Stimulated activated CD4-positive, alpha-beta T cell treated with anti-CD3 and anti-CD28 coated beads, Interleukin-12 subunit alpha, Interleukin-12 subunit beta, amount 100 ng/mL, for 48 hours (primary cell): Measurements from ENCODE around the gene TGFB1.
"Not testable (repeated sequence)": the region's sequence is repeated elsewhere in the genome, so short reads cannot be mapped to it uniquely, and the experiment has no call there.

Source experiments
- DNase-seq, 3 donors: peaks; one replicate each; pipeline ENCODE4 v3.0.0-alpha.2; 2020; ENCODE audit warnings: low read depth in 2 of 3, low spot score in 1 of 3

TGFB1 gene

DNA sequence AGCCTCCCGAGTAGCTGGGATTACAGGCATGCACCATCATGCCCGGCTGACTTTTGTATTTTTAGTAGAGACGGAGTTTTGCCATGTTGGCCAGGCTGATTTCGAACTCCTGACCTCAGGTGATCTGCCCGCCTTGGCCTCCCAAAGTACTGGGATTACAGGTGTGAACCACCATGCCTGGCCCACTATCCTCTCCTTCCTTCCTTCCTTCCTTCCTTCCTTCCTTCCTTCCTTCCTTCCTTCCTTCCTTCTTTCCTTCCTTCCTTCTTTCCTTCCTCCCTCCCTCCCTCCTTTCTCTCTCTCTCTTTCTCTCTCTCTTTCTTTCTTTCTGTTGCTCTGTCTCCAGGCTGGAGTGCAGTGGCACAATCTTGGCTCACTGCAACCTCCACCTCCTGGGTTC, 17.4 kb upstream of the TGFB1 start:
- not testable (repeated sequence) for DNase-seq

DNA sequence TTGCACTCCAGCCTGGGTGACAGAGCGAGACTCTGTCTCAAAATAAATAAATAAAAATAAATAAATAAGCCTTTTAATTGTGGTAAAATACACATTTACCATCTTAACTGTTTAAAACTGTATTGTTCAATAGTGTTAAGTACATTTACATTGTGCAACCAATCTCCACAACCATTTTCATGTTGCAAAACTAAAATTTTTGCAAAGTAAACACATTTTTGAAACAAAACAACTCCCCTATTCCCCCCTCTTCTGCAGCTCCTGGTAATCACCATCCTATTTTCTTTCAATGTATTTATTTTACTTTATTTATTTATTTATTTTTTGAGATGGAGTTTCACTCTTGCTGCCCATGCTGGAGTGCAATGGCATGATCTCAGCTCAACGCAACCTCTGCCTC, 16.0 kb upstream of the TGFB1 start:
- DNase-seq = no peak

DNA sequence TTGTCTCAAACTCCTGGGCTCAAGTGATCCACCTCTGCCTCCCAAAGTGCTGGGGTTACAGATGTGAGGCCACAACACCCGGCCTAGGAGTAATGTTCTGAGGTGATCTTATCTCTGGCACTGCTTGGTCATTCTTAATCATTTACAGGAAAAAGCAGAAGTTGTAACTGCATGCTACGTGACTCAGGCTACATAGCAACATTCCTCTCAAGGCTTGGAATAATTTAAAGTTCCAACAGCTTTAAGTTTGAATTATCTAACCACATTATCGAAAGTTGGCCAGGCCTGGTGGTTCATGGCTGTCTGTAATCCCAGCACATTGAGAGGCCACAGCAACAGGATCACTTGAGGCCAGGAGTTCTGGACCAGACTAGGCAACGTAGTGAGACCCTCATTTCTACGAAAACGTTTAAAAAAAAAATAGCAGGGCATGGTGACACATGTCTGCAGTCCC, 14.2 kb upstream of the TGFB1 start:
- DNase-seq = no peak

DNA sequence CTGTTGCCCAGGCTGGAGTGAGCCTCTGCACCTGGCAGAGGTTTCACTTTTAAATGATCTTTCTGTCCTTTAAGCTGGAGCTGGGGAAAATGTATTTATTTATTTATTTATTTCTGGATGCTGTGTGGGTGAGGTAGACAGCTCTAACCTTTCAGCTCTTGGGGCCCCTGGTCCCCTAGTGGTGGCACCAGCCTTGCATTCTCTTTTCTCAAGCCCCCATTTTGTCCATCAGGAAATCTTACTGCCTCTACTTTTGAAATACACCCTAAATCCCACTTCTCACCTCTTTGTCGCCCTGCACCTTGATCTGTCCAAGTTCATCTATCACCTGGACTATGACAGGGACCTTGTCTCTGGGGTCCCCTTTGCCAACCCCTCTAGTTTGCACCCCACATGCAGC, 12.4 kb upstream of the TGFB1 start:
- no peak for DNase-seq

DNA sequence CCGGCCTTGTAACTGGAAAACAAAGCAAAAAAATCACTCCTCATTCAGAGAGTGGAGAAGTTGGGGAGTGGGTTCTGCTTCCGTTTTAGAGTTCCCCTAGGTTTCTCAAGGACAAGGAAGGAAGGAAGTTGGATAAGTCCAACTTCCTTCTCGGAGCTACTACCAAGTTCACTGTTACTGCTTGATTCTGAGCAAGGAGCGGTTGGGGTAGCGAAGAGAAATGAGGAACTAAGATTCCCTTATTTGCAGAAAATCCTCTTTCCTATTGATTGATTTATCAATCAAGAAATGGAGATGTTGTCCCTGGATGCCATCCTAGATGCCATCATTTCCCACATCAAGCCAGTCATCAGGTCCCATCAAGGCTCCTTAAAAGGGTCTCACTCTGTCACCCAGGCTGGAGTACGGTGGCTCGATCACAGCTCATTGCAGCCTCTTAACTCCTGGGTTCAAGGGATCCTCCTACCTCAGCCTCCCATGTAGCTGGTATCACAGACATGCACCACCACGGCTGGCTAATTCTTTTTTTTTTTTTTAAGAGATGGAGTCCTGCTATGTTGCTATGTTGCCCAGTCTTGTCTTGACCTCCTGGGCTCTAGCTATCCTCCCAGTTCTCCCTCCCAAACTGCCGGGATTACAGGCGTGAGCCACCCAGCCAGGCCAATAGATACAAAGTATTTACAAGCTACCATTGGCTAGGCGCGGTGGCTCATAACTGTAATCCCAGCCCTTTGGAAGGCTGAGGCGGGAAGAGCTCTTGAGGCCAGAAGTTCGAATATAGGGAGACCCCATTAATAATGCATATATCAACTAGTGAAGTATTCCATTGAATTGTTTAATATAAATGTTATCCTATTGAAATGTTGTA, 11.0 kb upstream of the TGFB1 start:
- DNase-seq = no peak

DNA sequence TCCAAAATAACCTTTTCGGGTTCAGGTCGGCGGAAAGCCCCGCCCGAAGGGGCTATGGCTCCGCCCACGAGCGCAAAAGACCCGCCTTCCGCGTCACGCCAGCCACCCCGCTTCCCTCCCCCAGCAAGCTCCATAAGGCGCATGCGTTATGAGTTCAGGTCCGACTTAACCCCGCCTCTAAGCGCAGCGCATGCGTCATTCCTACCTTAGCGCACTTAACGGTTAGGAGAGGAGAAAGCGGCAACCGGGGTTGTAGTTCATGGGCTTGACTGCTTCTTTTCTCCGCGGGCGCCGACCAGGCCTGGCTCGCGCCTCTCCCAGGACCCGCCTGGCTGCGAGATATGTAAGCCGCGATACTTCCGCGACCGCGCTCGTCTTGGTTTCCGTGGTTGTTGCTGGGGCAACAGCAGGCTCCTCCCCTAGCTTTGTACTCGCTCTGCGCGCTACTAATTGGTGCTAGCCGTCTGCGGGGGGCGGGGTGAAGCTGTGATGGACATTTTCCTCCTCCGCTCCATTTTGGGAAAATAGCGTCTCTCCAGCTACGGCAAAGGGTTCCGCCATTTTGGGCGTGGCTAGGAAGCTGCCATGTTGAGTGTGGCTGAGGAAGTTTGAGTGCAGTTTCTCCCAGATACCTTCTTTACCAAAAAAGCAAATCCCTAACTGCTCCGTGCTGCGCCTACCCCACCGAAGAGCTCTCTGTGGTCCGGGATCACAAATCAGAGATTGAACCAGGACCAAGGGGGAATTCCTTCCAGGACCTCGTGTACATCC, 10.2 kb upstream of the TGFB1 start, which contains the start of gene B9D2:
Gene B9D2 (minus strand): TSS at position 397 of the 771 bp plus-strand sequence. CDS start 630 bp downstream, outside the sequence.
- peak; percentile 96 to 98 (median 96) for DNase-seq

DNA sequence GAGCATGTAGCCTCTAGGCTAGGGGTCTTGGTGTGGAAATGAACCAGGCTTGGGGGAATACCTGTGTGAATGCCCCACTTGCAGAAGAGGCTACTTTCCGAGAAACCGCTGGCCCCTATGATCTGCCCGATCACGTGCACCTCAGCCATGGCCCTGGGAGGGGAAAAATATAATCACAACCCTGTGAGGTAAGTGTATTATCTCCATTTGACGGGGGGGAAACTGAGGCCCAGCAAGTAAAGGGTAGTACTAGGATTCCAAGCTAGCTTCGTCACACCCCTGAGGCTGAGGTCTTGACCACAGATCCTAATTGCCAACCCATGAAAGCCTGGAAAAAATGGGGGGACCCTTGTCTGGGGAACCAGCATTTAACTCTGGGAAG, 9.6 kb upstream of the TGFB1 start:
- DNase-seq = no peak

DNA sequence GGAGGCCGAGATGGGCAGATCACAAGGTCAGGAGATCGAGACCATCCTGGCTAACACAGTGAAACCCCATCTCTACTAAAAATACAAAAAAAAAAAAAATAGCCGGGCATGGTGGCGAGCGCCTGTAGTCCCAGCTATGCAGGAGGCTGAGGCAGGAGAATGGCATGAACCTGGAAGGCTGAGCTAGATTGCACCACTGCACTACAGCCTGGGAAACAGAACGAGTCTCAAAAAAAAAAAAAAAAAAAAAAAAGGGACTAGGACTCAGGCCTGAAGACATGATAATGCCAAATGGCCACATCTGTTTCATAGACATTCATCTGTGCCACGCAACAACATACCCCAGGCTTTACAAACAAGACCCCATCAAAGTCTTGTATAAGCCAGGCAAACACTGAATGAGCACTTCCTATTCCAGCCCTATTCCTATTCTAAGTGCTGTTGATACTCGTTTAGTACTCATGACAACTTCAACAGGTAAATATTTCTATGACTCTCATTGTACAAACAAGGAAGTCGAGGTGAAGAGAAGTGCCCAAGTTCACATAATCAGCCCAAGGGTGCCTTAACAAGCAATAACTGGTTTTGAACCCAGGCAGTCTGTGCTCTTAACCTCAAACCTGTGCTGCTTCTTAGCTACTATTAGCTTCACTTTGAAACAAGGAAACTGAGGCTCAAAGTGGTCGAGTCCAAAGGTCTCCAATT, 8.6 kb upstream of the TGFB1 start:
- no peak for DNase-seq

DNA sequence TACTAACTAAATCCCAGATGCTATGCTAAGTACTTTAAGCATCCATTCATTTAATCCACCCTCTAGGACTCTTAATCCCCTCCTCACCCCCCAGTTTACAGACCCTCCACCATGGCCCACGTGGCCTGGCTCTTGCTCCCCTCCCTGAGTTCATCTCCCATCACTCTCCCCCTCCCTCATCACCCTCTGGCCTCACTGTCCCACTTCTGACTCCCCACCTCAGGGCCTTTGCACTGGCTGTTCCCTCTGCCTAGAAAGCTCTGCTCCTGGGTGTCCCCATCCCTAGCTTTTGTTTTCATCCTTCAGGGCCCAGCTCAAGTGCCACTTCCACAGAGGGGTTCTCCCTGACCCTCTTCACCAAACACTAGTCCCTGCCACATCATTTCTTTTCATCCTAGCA, 6.0 kb upstream of the TGFB1 start:
- no peak for DNase-seq

DNA sequence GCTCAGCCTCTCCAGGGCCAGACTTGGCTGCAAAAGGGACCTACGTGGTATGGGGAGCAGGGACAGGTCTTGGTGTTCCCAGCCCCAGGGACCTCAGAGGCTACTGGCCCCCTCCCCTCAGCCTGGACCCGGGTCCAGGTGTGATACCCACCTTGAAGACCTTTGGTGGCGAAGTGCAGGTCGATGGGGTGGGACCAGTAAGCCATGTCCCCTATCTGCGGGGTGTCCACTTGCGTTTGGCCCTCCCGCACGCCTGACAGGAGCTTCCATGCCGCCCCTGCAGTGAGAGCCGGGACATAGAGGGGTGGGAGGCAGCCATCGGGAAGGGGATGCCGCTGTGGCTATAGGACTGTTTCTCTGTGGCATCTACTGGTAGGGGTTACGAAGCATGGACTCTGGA, 4.0 kb upstream of the TGFB1 start:
- DNase-seq = no peak

DNA sequence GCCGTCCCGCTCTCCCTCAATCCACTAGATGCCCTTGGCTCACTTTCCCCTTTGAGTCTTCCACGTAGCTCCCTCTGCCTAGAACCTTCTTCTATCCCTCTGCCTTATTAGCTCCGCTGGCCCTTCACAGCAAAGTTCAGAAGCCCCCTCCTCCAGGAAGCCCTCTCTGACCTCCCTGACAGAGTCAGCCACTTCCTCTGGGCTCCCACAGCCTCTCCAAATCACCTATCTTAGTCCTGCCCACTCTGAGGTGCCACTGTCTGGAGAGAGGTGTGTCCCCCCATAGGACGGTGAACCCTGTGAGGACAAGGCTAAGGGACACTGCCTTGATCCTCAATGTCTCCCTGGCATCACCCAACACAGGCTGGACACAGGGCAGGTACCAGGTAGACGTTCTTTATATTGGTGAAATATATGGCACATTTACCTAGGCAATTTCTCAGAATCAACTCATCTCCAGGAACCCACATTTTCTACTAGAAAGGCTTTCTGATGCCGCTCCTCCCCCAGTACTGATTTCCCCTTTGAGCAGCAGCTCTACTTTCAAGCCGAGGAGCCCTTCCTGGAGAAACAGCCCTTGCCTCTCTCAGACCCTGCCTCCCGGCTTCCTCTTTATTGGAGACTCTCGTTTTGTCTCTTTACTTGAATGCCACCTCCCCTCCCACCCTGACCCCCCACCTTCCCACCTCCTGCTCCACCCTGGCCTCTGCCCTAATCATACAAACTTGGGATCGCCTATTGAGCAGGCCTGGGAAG, 3.4 kb upstream of the TGFB1 start:
- no peak for DNase-seq

DNA sequence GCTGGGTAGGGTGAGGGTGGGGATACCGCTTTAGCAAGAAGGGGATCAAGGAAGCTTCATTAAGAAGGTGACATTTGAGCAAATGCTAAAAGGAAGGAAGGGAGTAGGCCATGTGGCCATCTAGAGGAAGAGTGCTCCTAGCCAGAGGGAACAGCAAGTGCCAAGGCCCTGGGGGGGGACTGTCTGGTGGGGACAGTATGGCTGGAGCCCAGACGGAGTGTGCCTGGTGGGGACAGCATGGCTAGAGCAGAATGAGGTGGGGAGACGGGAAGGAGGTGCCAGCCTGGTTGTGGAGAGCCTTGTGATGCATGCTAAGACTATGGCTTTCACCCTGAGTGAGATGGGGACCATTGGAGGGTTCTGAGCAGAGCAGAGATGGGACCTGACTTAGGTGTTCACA, 2.1 kb upstream of the TGFB1 start:
- no peak for DNase-seq

DNA sequence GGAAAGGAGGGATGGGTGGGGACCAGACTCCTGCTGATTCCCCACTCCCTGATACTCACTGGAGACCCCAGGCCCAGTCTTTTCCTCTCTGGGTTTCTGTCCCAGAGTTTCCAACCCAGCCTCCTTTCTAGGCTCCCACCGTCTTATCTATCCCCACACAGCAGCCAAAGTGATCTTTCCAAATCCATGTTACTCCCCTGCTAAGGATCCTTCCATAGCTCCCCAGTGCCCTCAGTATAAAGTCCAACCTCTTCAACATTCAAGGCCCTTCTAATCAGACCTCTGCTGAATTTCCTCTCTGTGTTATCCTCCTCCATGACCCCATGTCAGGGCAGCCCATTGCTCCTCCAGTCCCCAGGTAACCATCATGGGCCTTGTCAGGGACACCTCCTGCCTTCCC, 1.3 kb upstream of the TGFB1 start:
- DNase-seq = no peak

DNA sequence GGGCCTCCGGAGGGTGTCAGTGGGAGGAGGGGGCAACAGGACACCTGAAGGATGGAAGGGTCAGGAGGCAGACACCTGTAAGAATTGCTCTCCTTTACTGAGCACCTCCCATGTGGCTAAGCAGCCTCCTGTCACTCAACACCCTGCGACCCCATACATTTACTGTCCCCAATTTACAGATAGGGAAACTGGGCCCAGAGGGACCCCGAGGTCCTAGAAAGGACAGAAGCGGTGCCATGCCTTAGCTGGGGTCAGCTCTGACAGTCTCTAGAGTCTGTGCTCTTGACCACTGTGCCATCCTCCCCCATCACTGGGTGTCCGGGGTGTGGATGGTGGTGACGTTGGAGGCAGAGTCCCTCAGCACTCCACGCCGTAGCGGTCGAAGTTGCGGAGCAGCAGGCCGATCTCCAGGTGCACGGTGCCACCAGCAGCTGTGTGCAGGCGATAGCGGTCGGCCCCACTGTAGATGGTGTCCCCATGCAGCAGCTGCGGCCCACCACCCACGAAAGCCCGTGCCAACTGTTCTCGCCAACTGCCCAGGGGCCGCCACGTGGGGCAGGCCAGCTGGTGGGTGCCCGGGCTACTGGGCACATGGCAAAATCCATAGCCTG, 726 bp upstream of the TGFB1 start:
- no peak for DNase-seq

DNA sequence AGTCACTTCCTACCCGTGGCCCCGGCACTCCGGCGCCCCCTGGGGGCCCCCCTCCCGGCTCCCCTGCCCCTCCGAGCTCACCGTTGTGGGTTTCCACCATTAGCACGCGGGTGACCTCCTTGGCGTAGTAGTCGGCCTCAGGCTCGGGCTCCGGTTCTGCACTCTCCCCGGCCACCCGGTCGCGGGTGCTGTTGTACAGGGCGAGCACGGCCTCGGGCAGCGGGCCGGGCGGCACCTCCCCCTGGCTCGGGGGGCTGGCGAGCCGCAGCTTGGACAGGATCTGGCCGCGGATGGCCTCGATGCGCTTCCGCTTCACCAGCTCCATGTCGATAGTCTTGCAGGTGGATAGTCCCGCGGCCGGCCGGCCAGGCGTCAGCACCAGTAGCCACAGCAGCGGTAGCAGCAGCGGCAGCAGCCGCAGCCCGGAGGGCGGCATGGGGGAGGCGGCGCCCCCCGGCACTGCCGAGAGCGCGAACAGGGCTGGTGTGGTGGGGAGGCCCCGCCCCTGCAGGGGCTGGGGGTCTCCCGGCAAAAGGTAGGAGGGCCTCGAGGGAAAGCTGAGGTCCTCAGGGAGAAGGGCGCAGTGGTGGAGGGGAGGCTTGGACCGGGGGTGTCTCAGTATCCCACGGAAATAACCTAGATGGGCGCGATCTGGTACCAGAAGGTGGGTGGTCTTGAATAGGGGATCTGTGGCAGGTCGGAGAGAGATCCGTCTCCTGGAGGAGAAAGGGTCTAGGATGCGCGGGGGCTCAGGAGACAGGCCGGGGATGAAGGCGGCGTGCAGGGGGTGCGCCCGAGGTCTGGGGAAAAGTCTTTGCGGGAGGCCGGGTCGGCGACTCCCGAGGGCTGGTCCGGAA, 885 bp downstream of the TGFB1 start:
- peak; percentile 56 to 70 (median 69) for DNase-seq

DNA sequence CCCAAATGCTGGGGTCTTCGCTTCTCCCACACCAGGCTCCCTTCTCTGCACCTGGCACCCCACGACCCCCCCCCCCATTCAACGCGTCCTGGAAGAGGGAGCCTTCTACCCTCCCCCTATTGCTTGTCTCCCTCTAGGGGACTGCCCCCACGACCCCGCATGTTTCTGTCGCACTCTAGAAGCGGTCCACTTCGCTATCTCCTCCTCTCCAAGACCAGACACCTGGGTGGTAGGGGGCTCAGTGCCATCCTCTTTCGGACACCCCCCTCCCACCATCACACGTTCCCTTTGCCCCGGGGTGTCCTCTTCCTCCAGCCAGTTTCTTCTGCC, 1.5 kb downstream of the TGFB1 start:
- no peak for DNase-seq

DNA sequence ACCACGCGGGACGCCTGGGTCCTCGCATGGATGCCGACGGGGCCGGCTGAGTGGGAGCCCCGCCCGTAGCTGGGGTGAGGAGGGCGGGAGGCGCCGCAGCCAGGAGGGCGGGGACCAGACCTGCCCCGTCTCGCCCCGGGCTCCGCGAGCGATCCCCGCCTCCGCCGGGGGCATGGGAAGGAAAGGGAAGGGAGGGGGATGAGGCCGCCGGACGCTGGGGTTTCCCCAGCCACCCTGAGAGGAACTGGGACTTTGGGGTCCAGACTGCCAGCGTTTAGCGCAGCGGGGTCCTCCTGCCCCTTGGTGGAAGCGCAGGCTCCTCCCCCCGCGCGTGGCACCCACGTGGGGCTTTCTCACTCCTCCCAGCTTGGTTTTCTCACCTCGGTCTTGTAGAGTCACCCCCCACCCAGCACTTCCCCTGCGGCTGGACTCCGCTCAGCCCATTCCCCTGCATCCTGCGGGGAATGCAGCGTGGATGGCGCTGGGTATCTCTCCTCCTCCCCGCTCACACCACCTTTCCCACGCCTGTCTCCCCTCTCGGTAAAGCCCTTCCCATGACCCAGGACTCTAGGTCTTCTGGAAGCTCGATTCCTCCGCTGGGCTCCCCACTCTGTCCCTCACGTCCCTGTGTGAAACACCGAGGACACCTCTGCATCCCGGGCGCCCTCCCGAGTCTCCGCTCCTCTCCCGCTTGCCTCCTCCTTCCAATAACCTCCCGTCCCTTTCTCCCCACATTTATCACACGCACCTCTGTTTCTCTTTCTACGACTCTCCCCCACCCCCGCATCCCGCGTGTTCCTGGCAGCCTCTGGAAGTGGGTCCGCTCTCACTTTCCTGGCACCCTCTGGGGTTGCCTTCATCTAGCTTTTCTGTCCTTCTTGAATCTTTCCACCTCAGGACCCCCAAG, 2.1 kb downstream of the TGFB1 start:
- DNase-seq = peak; percentile 65 to 77 (median 76)

DNA sequence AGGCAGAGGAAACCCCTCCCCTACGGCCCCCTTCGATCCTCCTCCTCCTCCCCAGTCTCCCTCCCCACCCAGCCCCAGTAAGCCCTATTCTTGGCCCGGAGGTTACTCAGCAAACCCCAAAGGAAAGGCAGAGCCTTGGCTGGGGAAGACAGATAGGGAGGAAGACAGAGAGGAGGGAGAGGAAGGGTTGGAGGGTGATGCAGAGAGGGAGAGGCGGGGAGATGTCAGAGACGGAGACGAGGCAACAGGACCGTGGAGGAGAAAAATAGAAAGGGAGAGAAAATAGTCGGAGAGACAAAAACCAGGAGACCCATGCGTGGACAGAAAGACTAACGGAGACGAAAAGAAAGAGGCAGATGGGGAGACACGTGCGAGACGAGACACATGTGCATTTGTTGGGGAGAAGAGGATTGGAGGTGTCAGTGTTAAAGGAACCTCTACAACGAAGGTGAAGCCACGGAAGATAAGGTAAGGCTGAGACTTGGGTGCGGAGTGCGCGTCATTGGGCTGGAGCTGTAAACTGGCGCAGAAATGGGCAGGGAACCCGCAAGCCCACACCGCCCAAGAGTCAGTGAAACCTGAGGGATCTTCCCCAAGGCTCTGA, 2.9 kb downstream of the TGFB1 start:
- no peak for DNase-seq
